Activated T-helper 1 cell treated with anti-CD3 and anti-CD28 coated beads, Interleukin-12 subunit alpha, Interleukin-12 subunit beta, Interleukin-2, Interleukin-4 antibody, amounts not matched to agents 30 ng/mL and 10 ng/mL and 1 ng/mL, durations not matched to agents 14 hours and 24 hours and 36 hours (primary cell): ENCODE results near the gene SPAG16. TPM values are rescaled to one million over a fixed set of nuclear protein-coding genes. Genes with fewer than 3 reads are reported as not detected.

Experiments
- DNase-seq: peaks from one replicate; pipeline ENCODE4 v3.0.0; 2021; ENCODE audit warnings: low spot score
- H3K27ac Mint-ChIP-seq: one replicate; pipeline ENCODE4 v1.8.0; 2021; ENCODE audit warnings: mild to moderate bottlenecking, mixed read lengths
- H3K27me3 Mint-ChIP-seq: one replicate; pipeline ENCODE4 v1.8.0; 2022; ENCODE audit warnings: mild to moderate bottlenecking, moderate library complexity, mixed read lengths; ENCODE audit not compliant: insufficient read depth
- H3K36me3 Mint-ChIP-seq: one replicate; pipeline ENCODE4 v1.8.0; 2021; ENCODE audit warnings: low read depth, mixed read lengths
- H3K4me1 Mint-ChIP-seq: one replicate; pipeline ENCODE4 v1.8.0; 2021; ENCODE audit warnings: low read depth, mixed read lengths
- H3K4me3 Mint-ChIP-seq: one replicate; pipeline ENCODE4 v1.8.0; 2021; ENCODE audit warnings: mild to moderate bottlenecking, moderate library complexity, mixed read lengths
- H3K9me3 Mint-ChIP-seq: one replicate; pipeline ENCODE4 v1.8.0; 2021; ENCODE audit warnings: mixed read lengths
- intact Hi-C: fragments of 100-400 bp; cut with micrococcal nuclease; formaldehyde crosslinking; loops from one replicate; pipeline ENCODE4 v1.15.1; 2024
- total RNA-seq: library from RNA; stranded (reverse); gene quantifications from 2 replicates; pipeline ENCODE4 v1.2.3, GENCODE V29; 2022

Gene SPAG16
- total RNA-seq, 1 donor from 2014 or later: 7.3 TPM

GRCh38 chr2:214244847-214245246 lies 960.6 kb downstream of the SPAG16 start:
- no peaks in the 10 kb centered on the region for H3K27me3 Mint-ChIP-seq
- no peak overlapping the region for H3K4me3 Mint-ChIP-seq
- intact Hi-C loops: no loop called here
- no peak overlapping the region for H3K27ac Mint-ChIP-seq
- H3K4me1 Mint-ChIP-seq: no peaks in the 10 kb centered on the region
- no peaks in the 10 kb centered on the region for H3K36me3 Mint-ChIP-seq
- no peaks in the 10 kb centered on the region for H3K9me3 Mint-ChIP-seq
- no peak for DNase-seq

DNA sequence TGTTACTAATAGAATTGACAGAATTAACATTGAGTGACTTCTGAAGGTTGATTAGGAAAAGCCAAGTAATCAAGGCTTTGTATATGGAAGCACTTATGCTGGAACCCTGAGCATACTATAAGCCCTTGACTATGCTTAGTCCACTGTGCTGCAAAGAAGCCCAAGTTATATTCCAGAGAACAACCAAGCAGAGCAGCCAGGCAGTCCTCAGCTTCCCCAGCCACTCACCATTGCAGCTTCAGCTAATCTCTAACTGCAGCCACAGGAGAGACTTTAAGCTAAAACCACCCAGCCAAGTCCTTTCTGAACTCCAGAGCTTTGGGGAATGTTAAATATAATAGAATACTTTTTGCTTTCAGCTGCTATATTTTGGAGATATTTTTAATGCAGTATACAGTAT lies 962.2 kb downstream of the SPAG16 start:
- no peaks in the 10 kb centered on the region for H3K36me3 Mint-ChIP-seq
- H3K4me3 Mint-ChIP-seq: no peak overlapping the region
- DNase-seq: no peak
- no peak overlapping the region for H3K27ac Mint-ChIP-seq
- H3K27me3 Mint-ChIP-seq: no peaks in the 10 kb centered on the region
- no peaks in the 10 kb centered on the region for H3K9me3 Mint-ChIP-seq
- intact Hi-C loops: no loop called here
- H3K4me1 Mint-ChIP-seq: no peaks in the 10 kb centered on the region

DNA sequence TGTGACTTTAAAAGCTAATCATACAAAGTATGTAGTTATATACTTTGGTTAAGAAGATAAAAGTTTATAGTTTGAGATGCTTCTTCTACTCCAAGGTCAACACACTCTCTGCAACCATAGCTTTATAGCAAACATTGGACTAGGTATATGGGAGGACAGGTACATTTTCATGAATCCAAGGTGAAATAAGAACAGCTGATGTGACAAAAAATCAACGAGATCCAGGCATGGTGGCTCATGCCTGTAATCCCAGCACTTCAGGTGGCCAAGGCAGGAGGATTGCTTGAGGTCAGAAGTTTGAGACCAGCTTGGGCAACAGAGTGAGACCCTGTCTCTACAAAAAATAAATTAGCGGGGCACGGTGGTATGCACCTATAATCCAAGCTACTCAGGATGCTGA lies 963.3 kb downstream of the SPAG16 start:
- no peak overlapping the region for H3K27ac Mint-ChIP-seq
- H3K9me3 Mint-ChIP-seq: no peaks in the 10 kb centered on the region
- H3K36me3 Mint-ChIP-seq: no peaks in the 10 kb centered on the region
- intact Hi-C loops: no loop called here
- H3K4me3 Mint-ChIP-seq: no peak overlapping the region
- H3K27me3 Mint-ChIP-seq: no peaks in the 10 kb centered on the region
- no peak for DNase-seq
- H3K4me1 Mint-ChIP-seq: no peaks in the 10 kb centered on the region

- intact Hi-C loops: no loop called here
- no peak overlapping the region for H3K4me3 Mint-ChIP-seq
Observed at GRCh38 chr2:214255046-214255445, 970.8 kb downstream of the SPAG16 start.

DNA sequence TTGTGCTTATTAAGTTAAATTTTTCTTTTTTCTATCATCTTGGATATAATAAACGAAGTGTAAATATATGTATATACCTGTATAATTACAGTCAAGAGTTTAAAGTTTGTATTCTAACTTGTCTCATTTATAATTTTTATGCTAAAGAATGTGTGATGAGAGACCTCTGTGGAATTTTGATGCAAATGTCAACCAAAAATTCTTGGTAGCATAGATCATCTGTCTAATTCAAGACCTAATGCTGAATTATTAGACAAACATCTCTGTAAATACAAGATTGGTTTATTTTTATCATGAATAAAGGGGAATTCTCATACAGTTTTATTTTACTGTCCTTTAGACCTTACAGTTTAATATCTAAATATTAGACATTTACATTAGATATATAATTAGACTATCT lies 977.4 kb downstream of the SPAG16 start:
- no peak overlapping the region for H3K4me3 Mint-ChIP-seq
- no peaks in the 10 kb centered on the region for H3K36me3 Mint-ChIP-seq
- no peaks in the 10 kb centered on the region for H3K4me1 Mint-ChIP-seq
- H3K9me3 Mint-ChIP-seq: no peaks in the 10 kb centered on the region
- no peak overlapping the region for H3K27ac Mint-ChIP-seq
- intact Hi-C loops: no loop called here
- DNase-seq: no peak
- H3K27me3 Mint-ChIP-seq: no peaks in the 10 kb centered on the region

More at GRCh38 chr2:214255046-214255445, 970.8 kb downstream of the SPAG16 start:
- Mint-ChIP-seq H3K9me3 (no peaks in the 10 kb centered on the region), H3K27ac (no peak overlapping the region), H3K4me1 (no peaks in the 10 kb centered on the region), H3K36me3 (no peaks in the 10 kb centered on the region), H3K27me3 (no peaks in the 10 kb centered on the region)
- DNase-seq: no peak

DNA sequence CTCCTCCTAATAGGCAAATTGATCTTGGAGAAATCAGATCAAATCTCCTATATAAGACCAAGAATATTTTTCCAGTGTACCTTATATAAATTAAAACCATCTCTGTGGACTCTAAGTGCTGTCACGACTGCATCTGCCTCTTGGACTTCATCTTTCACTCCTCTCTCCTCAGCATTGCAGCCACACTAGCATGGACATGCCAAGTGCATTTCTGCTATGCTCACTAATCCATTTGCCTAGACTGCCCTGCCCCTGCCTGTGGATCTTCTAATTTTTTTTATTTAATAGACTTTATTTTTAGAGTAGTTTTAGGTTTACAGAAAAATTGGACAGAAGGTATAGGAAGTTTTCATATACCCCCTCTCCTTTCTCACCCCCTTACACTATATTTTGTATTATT lies 979.9 kb downstream of the SPAG16 start:
- no peaks in the 10 kb centered on the region for H3K4me1 Mint-ChIP-seq
- no peak overlapping the region for H3K4me3 Mint-ChIP-seq
- no peaks in the 10 kb centered on the region for H3K27me3 Mint-ChIP-seq
- no peak overlapping the region for H3K27ac Mint-ChIP-seq
- DNase-seq: no peak
- H3K36me3 Mint-ChIP-seq: no peaks in the 10 kb centered on the region
- intact Hi-C loops: no loop called here
- no peaks in the 10 kb centered on the region for H3K9me3 Mint-ChIP-seq

GRCh38 chr2:214265991-214266489 lies 981.8 kb downstream of the SPAG16 start:
- H3K4me3 Mint-ChIP-seq: no peak overlapping the region
- no peak for DNase-seq
- no peaks in the 10 kb centered on the region for H3K27me3 Mint-ChIP-seq
- no peak overlapping the region for H3K27ac Mint-ChIP-seq
- H3K36me3 Mint-ChIP-seq: no peaks in the 10 kb centered on the region
- intact Hi-C loops: no loop called here
- no peaks in the 10 kb centered on the region for H3K4me1 Mint-ChIP-seq
- no peaks in the 10 kb centered on the region for H3K9me3 Mint-ChIP-seq

- no peak for DNase-seq
- H3K27me3 Mint-ChIP-seq: no peaks in the 10 kb centered on the region
- intact Hi-C loops: no loop called here
- H3K4me3 Mint-ChIP-seq: no peak overlapping the region
- no peaks in the 10 kb centered on the region for H3K4me1 Mint-ChIP-seq
- H3K27ac Mint-ChIP-seq: no peak overlapping the region
- H3K36me3 Mint-ChIP-seq: no peaks in the 10 kb centered on the region
- no peaks in the 10 kb centered on the region for H3K9me3 Mint-ChIP-seq
Observed at GRCh38 chr2:214277880-214278279, 993.6 kb downstream of the SPAG16 start.

- intact Hi-C loops: no loop called here
- no peaks in the 10 kb centered on the region for H3K36me3 Mint-ChIP-seq
- H3K9me3 Mint-ChIP-seq: no peaks in the 10 kb centered on the region
- H3K27ac Mint-ChIP-seq: no peak overlapping the region
- H3K4me1 Mint-ChIP-seq: no peaks in the 10 kb centered on the region
- H3K27me3 Mint-ChIP-seq: no peaks in the 10 kb centered on the region
- DNase-seq: no peak
- no peak overlapping the region for H3K4me3 Mint-ChIP-seq
Observed at GRCh38 chr2:214286011-214286410, 1001.7 kb downstream of the SPAG16 start.

DNA sequence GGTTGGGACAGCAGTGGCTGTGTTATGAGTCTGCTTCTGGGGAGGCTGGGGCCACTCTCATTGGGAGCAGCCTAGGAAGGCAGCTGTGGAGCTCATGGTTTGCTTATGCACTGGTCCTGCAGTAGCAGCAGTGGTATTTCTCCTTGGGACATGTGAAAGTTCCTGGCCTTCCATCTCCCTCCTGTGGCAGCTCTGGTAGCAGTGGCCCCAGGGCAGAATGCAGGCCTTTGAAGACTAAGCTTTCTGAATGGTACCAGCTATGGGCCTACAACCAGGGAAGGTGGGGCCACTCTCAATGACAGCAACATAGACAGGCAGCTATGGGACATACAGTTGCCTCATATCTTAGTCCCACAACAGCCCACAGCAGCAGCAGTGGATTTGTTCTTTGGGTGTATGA lies 1009.3 kb downstream of the SPAG16 start:
- intact Hi-C loops: no loop called here
- H3K36me3 Mint-ChIP-seq: no peaks in the 10 kb centered on the region
- no peak overlapping the region for H3K27ac Mint-ChIP-seq
- no peak for DNase-seq
- no peak overlapping the region for H3K4me3 Mint-ChIP-seq
- H3K9me3 Mint-ChIP-seq: peaks cover 14% of the 10 kb centered on the region
- H3K27me3 Mint-ChIP-seq: no peaks in the 10 kb centered on the region
- H3K4me1 Mint-ChIP-seq: no peaks in the 10 kb centered on the region

- Mint-ChIP-seq H3K9me3 (peaks cover 14% of the 10 kb centered on the region), H3K4me3 (no peak overlapping the region), H3K4me1 (no peaks in the 10 kb centered on the region), H3K27ac (no peak overlapping the region), H3K27me3 (no peaks in the 10 kb centered on the region), H3K36me3 (no peaks in the 10 kb centered on the region)
- DNase-seq: no peak
- intact Hi-C loops: no loop called here
Observed at GRCh38 chr2:214294426-214294825, 1010.2 kb downstream of the SPAG16 start.

GRCh38 chr2:214297423-214297822 lies 1013.2 kb downstream of the SPAG16 start:
- Mint-ChIP-seq H3K27ac (no peak overlapping the region), H3K4me1 (no peaks in the 10 kb centered on the region), H3K4me3 (no peak overlapping the region), H3K36me3 (no peaks in the 10 kb centered on the region), H3K27me3 (no peaks in the 10 kb centered on the region), H3K9me3 (peaks cover 6% of the 10 kb centered on the region)
- DNase-seq: no peak
- intact Hi-C loops: no loop called here

- H3K27ac Mint-ChIP-seq: no peak overlapping the region
- H3K36me3 Mint-ChIP-seq: no peaks in the 10 kb centered on the region
- intact Hi-C loops: no loop called here
- no peak for DNase-seq
- no peaks in the 10 kb centered on the region for H3K27me3 Mint-ChIP-seq
- no peaks in the 10 kb centered on the region for H3K4me1 Mint-ChIP-seq
- no peaks in the 10 kb centered on the region for H3K9me3 Mint-ChIP-seq
- no peak overlapping the region for H3K4me3 Mint-ChIP-seq
Observed at GRCh38 chr2:214310319-214310718, 1026.1 kb downstream of the SPAG16 start.

DNA sequence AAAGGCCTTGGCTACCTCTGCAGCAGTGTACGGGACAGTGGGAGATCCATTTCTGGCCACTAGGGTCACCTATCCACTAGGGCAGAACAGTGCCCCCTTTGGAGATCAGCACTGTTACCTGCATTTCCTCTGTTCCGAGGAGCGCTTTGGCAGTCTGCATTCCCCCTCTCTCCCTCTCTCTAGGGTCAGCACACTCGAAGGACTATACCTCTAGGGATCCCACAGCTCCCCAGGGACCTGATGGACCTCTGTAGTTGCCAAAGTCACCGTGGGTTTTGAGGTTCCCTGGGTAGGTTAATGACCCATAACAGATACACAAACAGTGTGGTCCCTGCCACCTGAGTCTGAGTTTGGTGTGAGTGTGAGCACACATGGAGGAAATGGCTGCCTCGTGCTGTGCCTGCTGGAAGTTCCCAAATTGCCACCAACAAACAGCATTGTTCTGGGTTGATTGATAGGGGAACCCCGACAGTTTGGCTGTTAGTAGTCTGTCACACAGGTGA lies 1026.8 kb downstream of the SPAG16 start:
- Mint-ChIP-seq H3K4me1 (no peaks in the 10 kb centered on the region), H3K27me3 (no peaks in the 10 kb centered on the region), H3K4me3 (no peak overlapping the region), H3K9me3 (no peaks in the 10 kb centered on the region), H3K27ac (no peak overlapping the region), H3K36me3 (no peaks in the 10 kb centered on the region)
- intact Hi-C loops: no loop called here
- DNase-seq: no peak
